ENCODE measurements around the gene LAD1. TPM values are rescaled to one million over a fixed set of nuclear protein-coding genes. Genes with fewer than 3 reads are reported as not detected.

Gene LAD1
- total RNA-seq, 1 donor from 2014 or later: 1.2 TPM

DNA sequence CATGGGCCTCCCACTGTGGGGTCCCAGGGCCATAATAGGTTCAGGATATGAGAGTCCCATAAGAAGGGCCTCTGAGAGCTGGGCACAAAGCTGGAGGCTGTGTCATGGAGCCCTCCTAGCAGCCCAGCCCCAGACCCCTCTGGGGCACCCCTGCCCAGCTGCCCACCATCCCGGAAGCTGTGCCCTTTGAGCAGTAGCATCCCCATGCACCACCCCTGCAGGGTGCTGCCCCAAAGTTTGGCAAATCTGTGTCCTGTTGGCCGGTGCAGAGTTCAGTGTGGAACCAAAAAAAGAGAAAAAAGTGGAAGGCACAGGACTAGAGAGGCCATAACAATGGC is 39.3 kb downstream of the LAD1 start:
- Histone ChIP-seq H3K27me3 (ENCODE audit: insufficient read depth, low read length) (peaks cover 12% of the 10 kb centered on the region), H3K4me3 (ENCODE audit: insufficient read depth, low read depth, low read length) (no peak overlapping the region), H3K4me2 (ENCODE audit: low read length) (no peak overlapping the region), H4K20me1 (ENCODE audit: insufficient read depth, low read length) (no peaks in the 10 kb centered on the region), H3K9me3 (ENCODE audit: insufficient read depth, low read depth, low read length) (no peaks in the 10 kb centered on the region), H3K79me2 (ENCODE audit: insufficient read depth, low read length) (no peaks in the 10 kb centered on the region), H3K27ac (ENCODE audit: low read depth, low read length) (no peak overlapping the region), H2AFZ (ENCODE audit: low read depth, low read length) (no peak overlapping the region), H3K9ac (ENCODE audit: low read length) (no peak overlapping the region), H3K36me3 (ENCODE audit: insufficient read depth, low read length) (no peaks in the 10 kb centered on the region), H3K4me1 (ENCODE audit: insufficient read depth, low read length) (no peaks in the 10 kb centered on the region)
- no peak for DNase-seq (ENCODE audit: low read depth)
- TF ChIP-seq EZH2 (IDR thresholded peaks at IDR 0.05; ENCODE audit: insufficient read depth, low read length) (no peak), CTCF (IDR thresholded peaks at IDR 0.05; ENCODE audit: insufficient read depth, low read depth, low read length) (no peak)
- Mint-ChIP-seq H3K4me3 (ENCODE audit: unreplicated experiment) (no peak overlapping the region), H3K4me1 (ENCODE audit: low read depth, unreplicated experiment) (peaks cover 13% of the 10 kb centered on the region), H3K9me3 (ENCODE audit: unreplicated experiment) (no peaks in the 10 kb centered on the region), H3K36me3 (ENCODE audit: low read depth, unreplicated experiment) (peaks cover 2% of the 10 kb centered on the region), H3K27me3 (ENCODE audit: low read depth, unreplicated experiment) (peaks cover 38% of the 10 kb centered on the region), H3K27ac (ENCODE audit: unreplicated experiment) (peak overlapping the region; percentile 58)
- no peak for FAIRE-seq

DNA sequence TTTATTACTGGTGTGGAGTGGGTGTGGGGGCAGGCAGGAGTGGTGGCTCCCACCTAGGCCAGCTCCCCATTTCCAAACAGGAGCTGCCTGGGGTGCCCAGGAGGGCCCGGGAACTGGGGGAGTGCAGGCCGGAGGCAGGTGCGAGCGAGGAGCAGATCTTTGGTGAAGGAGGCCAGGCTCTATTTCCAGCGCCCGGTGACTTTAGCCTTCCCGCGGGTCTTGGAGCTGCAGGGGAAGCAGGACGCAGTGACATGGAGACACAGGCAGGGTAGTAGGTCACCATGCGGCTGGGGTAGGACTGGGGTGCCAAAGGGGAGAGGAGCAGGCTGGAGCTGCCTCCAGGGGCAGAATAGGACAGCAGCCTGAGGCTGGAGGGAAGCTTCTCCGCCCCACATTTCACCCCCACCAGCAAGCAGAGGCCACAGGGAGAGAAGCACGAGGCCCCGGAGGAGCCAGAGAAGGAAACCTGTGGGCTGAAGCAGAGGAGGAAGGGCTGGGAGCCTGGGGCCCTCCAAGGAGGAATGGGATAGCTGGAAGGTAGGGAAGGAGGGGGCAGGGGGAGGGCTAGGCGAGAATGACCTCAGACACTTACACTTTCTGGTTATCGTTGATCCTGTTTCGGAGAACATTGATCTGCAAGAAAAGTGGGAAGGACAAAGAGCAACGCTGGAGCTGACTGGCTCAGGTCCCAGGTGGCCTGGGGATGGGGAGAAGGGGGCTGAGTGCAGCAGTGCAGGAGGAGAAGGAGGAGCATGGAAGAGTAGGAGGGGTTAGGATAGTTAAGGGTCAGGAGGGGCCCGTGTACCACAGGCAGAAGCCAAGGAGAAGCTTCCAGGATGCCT is 39.9 kb downstream of the LAD1 start:
- Mint-ChIP-seq H3K36me3 (ENCODE audit: low read depth, unreplicated experiment) (peaks cover 2% of the 10 kb centered on the region), H3K4me3 (ENCODE audit: unreplicated experiment) (no peak overlapping the region), H3K27ac (ENCODE audit: unreplicated experiment) (no peak overlapping the region), H3K9me3 (ENCODE audit: unreplicated experiment) (no peaks in the 10 kb centered on the region), H3K4me1 (ENCODE audit: low read depth, unreplicated experiment) (peaks cover 13% of the 10 kb centered on the region), H3K27me3 (ENCODE audit: low read depth, unreplicated experiment) (peaks cover 44% of the 10 kb centered on the region)
- H3K9me3 ChIP-seq (ENCODE audit: insufficient read depth, low read depth, low read length): no peaks in the 10 kb centered on the region
- FAIRE-seq: no peak
- no peaks in the 10 kb centered on the region for H3K4me1 ChIP-seq (ENCODE audit: insufficient read depth, low read length)
- H3K4me2 ChIP-seq (ENCODE audit: low read length): no peak overlapping the region
- H3K4me3 ChIP-seq (ENCODE audit: insufficient read depth, low read depth, low read length): no peak overlapping the region
- no peak for TF ChIP-seq CTCF (IDR thresholded peaks at IDR 0.05; ENCODE audit: insufficient read depth, low read depth, low read length)
- no peak for TF ChIP-seq EZH2 (IDR thresholded peaks at IDR 0.05; ENCODE audit: insufficient read depth, low read length)
- H3K27me3 ChIP-seq (ENCODE audit: insufficient read depth, low read length): peaks cover 12% of the 10 kb centered on the region
- no peak overlapping the region for H3K9ac ChIP-seq (ENCODE audit: low read length)
- no peaks in the 10 kb centered on the region for H4K20me1 ChIP-seq (ENCODE audit: insufficient read depth, low read length)
- H3K79me2 ChIP-seq (ENCODE audit: insufficient read depth, low read length): no peaks in the 10 kb centered on the region
- no peaks in the 10 kb centered on the region for H3K36me3 ChIP-seq (ENCODE audit: insufficient read depth, low read length)
- H3K27ac ChIP-seq (ENCODE audit: low read depth, low read length): no peak overlapping the region
- no peak overlapping the region for H2AFZ ChIP-seq (ENCODE audit: low read depth, low read length)
- DNase-seq (ENCODE audit: low read depth): no peak

GRCh38 chr1:201358596-201358995 is 40.5 kb downstream of the LAD1 start:
- H3K27me3 ChIP-seq (ENCODE audit: insufficient read depth, low read length): peaks cover 12% of the 10 kb centered on the region
- no peak overlapping the region for H3K9ac ChIP-seq (ENCODE audit: low read length)
- no peak overlapping the region for H3K4me3 ChIP-seq (ENCODE audit: insufficient read depth, low read depth, low read length)
- H3K4me1 Mint-ChIP-seq (ENCODE audit: low read depth, unreplicated experiment): peaks cover 13% of the 10 kb centered on the region
- TF ChIP-seq CTCF (IDR thresholded peaks at IDR 0.05; ENCODE audit: insufficient read depth, low read depth, low read length): no peak
- no peak for TF ChIP-seq EZH2 (IDR thresholded peaks at IDR 0.05; ENCODE audit: insufficient read depth, low read length)
- H3K4me1 ChIP-seq (ENCODE audit: insufficient read depth, low read length): no peaks in the 10 kb centered on the region
- no peak overlapping the region for H2AFZ ChIP-seq (ENCODE audit: low read depth, low read length)
- DNase-seq (ENCODE audit: low read depth) (no peak), FAIRE-seq (no peak)
- no peak overlapping the region for H3K27ac ChIP-seq (ENCODE audit: low read depth, low read length)
- H3K4me2 ChIP-seq (ENCODE audit: low read length): no peak overlapping the region
- no peaks in the 10 kb centered on the region for H3K9me3 ChIP-seq (ENCODE audit: insufficient read depth, low read depth, low read length)
- H3K27ac Mint-ChIP-seq (ENCODE audit: unreplicated experiment): no peak overlapping the region
- H3K36me3 Mint-ChIP-seq (ENCODE audit: low read depth, unreplicated experiment): peaks cover 3% of the 10 kb centered on the region
- H3K4me3 Mint-ChIP-seq (ENCODE audit: unreplicated experiment): no peak overlapping the region
- H3K79me2 ChIP-seq (ENCODE audit: insufficient read depth, low read length): no peaks in the 10 kb centered on the region
- H3K9me3 Mint-ChIP-seq (ENCODE audit: unreplicated experiment): no peaks in the 10 kb centered on the region
- no peaks in the 10 kb centered on the region for H3K36me3 ChIP-seq (ENCODE audit: insufficient read depth, low read length)
- H4K20me1 ChIP-seq (ENCODE audit: insufficient read depth, low read length): no peaks in the 10 kb centered on the region
- peaks cover 50% of the 10 kb centered on the region for H3K27me3 Mint-ChIP-seq (ENCODE audit: low read depth, unreplicated experiment)

Data from astrocyte (in vitro differentiated cells and primary cell).